NCI-H1105 treated with DMSO at 0.1 percent for 48 hours (cell line): ENCODE measurements around the gene AAK1.
A peak's percentile ranks its signal among the peaks of the same experiment; 100 is the strongest.

Experiments used
- DNase-seq: peaks from one replicate; lab custom pipeline; 2025; lab: John Stamatoyannopoulos, UW

AAK1 gene

GRCh38 chr2:69490486-69490885 lies 153.1 kb downstream of the AAK1 start:
- no peak for DNase-seq

- no peak for DNase-seq
Measured at GRCh38 chr2:69489793-69490192, 153.7 kb downstream of the AAK1 start.

- DNase-seq: peak; percentile 85
Measured at GRCh38 chr2:69483696-69484095, 159.8 kb downstream of the AAK1 start.

- peak; percentile 55 for DNase-seq
Measured at GRCh38 chr2:69483024-69483423, 160.5 kb downstream of the AAK1 start.

GRCh38 chr2:69482471-69482870 lies 161.1 kb downstream of the AAK1 start:
- DNase-seq: peak; percentile 48

GRCh38 chr2:69481421-69481820 lies 162.1 kb downstream of the AAK1 start:
- no peak for DNase-seq

- DNase-seq: no peak
Measured at GRCh38 chr2:69477627-69478026, 165.9 kb downstream of the AAK1 start.

- no peak for DNase-seq
Measured at GRCh38 chr2:69474688-69475087, 168.9 kb downstream of the AAK1 start.

GRCh38 chr2:69471793-69472192 lies 171.7 kb downstream of the AAK1 start:
- no peak for DNase-seq

GRCh38 chr2:69470911-69471310 lies 172.6 kb downstream of the AAK1 start:
- DNase-seq: no peak

- DNase-seq: no peak
Measured at GRCh38 chr2:69469784-69470183, 173.8 kb downstream of the AAK1 start.

GRCh38 chr2:69469375-69469774 lies 174.2 kb downstream of the AAK1 start:
- DNase-seq: no peak

GRCh38 chr2:69466728-69467127 lies 176.8 kb downstream of the AAK1 start:
- no peak for DNase-seq

- no peak for DNase-seq
Measured at GRCh38 chr2:69465513-69466456, 177.8 kb downstream of the AAK1 start.

GRCh38 chr2:69464575-69464974 lies 179.0 kb downstream of the AAK1 start:
- DNase-seq: no peak

- no peak for DNase-seq
Measured at GRCh38 chr2:69462780-69463179, 180.8 kb downstream of the AAK1 start.

GRCh38 chr2:69461404-69461803 lies 182.1 kb downstream of the AAK1 start:
- no peak for DNase-seq

- no peak for DNase-seq
Measured at GRCh38 chr2:69459936-69460335, 183.6 kb downstream of the AAK1 start.

GRCh38 chr2:69456950-69457445 lies 186.5 kb downstream of the AAK1 start:
- DNase-seq: no peak

- no peak for DNase-seq
Measured at GRCh38 chr2:69456154-69456553, 187.4 kb downstream of the AAK1 start.

GRCh38 chr2:69454976-69455375 lies 188.6 kb downstream of the AAK1 start:
- DNase-seq: no peak

GRCh38 chr2:69453475-69454129 lies 189.9 kb downstream of the AAK1 start:
- DNase-seq: no peak

GRCh38 chr2:69452687-69453086 lies 190.9 kb downstream of the AAK1 start:
- DNase-seq: no peak
